ENCODE results near the gene EFCC1.
A peak's percentile ranks its signal among the peaks of the same experiment; 100 is the strongest.

The EFCC1 gene

DNA sequence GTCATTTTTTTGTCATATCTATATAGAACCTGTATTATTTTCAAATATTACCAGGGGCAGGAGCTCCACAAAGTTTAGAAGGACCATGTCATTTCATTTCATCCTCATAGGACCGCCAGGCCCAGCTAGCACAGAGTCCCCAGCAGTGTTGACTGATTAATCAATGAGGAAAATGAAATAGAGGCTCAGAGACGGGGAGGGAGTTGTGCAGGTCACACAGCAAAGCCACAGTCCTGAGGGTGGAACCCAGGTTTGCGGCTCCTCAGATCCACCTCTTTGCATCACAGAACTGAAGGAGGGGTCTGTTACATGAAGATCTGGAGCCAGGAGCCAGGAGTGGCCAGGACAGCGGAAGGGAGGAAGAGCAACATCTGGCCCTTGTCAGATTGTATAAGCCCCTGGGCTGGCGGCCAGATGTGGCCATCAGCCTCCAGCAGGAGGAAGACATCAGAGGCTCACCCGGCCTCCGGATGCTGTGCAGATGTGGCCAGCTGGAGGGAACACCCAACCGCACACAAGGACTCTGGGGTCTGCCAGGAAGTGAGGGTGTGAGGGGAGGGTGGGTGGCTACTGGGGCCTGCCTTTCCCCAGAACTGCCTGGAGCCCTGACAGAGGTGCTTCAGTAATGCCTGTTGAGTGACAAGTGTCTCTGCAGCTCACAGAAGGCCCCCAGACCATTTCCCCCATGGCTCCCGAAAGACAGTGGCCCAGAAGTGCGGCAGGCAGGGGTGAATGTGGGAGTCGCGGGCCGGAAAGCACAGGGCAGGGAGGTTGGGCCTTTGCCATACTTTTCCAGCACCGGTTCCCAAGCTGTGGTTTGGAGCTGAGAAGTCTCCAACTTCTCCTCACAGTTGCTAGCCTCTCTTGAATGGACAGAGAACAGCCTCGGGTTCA, 21.3 kb downstream of the EFCC1 start:
- Histone ChIP-seq H3K36me3 (ENCODE audit: insufficient read depth, low read length) (no peaks in the 10 kb centered on the region), H3K4me1 (ENCODE audit: control insufficient read depth, insufficient read depth, low read length, unreplicated experiment) (peaks cover 14% of the 10 kb centered on the region), H3K4me3 (ENCODE audit: low read depth, low read length) (no peak overlapping the region), H3K27ac (ENCODE audit: low read depth, low read length) (no peak overlapping the region), H2AFZ (ENCODE audit: low read length, unreplicated experiment) (no peak overlapping the region), H3K27me3 (ENCODE audit: insufficient read depth, low read length) (peaks cover 10% of the 10 kb centered on the region; the same call in 1 of the 2 replicates), H3K79me2 (ENCODE audit: control insufficient read depth, insufficient read depth, low read length, unreplicated experiment) (no peaks in the 10 kb centered on the region)

DNA sequence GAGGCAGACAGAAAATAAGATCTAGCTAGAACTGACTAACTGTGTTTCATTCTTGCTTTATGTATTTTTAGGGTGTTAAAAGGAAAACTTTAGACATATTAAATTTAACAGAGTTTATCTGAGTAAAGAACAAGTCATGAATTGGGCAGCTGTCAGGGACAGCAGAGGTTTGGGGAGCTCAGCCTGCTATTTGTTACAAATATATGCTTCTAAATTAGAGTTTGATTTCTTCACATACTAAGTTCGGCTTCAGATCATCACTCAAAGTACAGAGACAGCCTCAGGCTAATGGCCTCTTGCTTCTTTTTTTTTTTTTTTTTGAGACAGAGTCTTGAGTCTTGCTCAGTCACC, 21.9 kb downstream of the EFCC1 start:
- no peak overlapping the region for H3K27ac ChIP-seq (ENCODE audit: low read depth, low read length)
- no peaks in the 10 kb centered on the region for H3K79me2 ChIP-seq (ENCODE audit: control insufficient read depth, insufficient read depth, low read length, unreplicated experiment)
- H3K4me3 ChIP-seq (ENCODE audit: low read depth, low read length): no peak overlapping the region
- no peaks in the 10 kb centered on the region for H3K36me3 ChIP-seq (ENCODE audit: insufficient read depth, low read length)
- no peak overlapping the region for H2AFZ ChIP-seq (ENCODE audit: low read length, unreplicated experiment)
- peaks cover 10% of the 10 kb centered on the region; the same call in 1 of the 2 replicates for H3K27me3 ChIP-seq (ENCODE audit: insufficient read depth, low read length)
- H3K4me1 ChIP-seq (ENCODE audit: control insufficient read depth, insufficient read depth, low read length, unreplicated experiment): peaks cover 14% of the 10 kb centered on the region

DNA sequence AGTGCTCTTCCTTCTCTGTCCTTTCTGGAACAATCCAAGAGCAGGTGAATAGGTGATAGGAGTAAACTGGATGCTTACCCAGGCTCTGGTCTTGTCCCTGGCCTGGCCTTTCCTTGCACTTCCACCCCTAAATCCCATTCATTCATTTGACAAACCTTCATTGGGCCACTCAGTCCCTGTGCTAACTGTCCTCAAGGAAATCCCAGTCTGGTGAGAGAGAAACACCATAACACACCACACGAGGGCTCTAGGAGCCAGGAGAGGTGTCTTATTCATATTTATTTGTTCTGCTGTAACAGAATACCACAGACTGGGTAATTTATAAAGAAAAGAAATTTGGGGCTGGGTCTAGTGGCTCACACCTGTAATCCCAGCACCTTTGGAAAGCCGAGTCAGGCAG, 22.8 kb downstream of the EFCC1 start:
- Histone ChIP-seq H3K4me1 (ENCODE audit: control insufficient read depth, insufficient read depth, low read length, unreplicated experiment) (peaks cover 14% of the 10 kb centered on the region), H3K27ac (ENCODE audit: low read depth, low read length) (no peak overlapping the region)

DNA sequence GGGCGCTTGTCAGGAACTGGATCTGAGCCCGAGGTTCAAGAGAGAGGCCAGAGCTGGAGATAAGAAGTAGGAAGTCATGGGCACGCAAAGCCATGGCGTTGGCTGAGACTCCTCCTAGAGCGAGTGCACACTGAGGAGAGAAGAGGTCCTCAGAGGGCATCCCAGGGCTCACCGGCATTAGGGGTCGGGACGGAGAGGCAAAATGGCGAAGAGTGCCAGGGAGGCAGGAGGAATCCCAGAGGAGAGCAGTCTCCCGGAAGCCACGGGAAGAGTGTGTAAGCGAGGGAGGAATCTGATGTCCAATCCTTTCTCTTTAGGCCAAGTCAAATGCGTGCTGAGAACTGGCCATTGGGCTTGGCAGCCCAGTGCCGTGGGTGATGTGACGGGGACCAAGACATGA, 24.0 kb downstream of the EFCC1 start:
- peaks cover 11% of the 10 kb centered on the region; the same call in 1 of the 2 replicates for H3K27me3 ChIP-seq (ENCODE audit: insufficient read depth, low read length)
- H3K27ac ChIP-seq (ENCODE audit: low read depth, low read length): no peak overlapping the region
- H3K4me1 ChIP-seq (ENCODE audit: control insufficient read depth, insufficient read depth, low read length, unreplicated experiment): peaks cover 14% of the 10 kb centered on the region
- H3K4me3 ChIP-seq (ENCODE audit: low read depth, low read length): no peak overlapping the region
- H3K79me2 ChIP-seq (ENCODE audit: control insufficient read depth, insufficient read depth, low read length, unreplicated experiment): no peaks in the 10 kb centered on the region
- H2AFZ ChIP-seq (ENCODE audit: low read length, unreplicated experiment): no peak overlapping the region
- no peaks in the 10 kb centered on the region for H3K36me3 ChIP-seq (ENCODE audit: insufficient read depth, low read length)

More for the DNA sequence above, 22.8 kb downstream of the EFCC1 start:
- no peak overlapping the region for H3K4me3 ChIP-seq (ENCODE audit: low read depth, low read length)
- H2AFZ ChIP-seq (ENCODE audit: low read length, unreplicated experiment): no peak overlapping the region
- peaks cover 10% of the 10 kb centered on the region; the same call in 1 of the 2 replicates for H3K27me3 ChIP-seq (ENCODE audit: insufficient read depth, low read length)
- no peaks in the 10 kb centered on the region for H3K36me3 ChIP-seq (ENCODE audit: insufficient read depth, low read length)
- H3K79me2 ChIP-seq (ENCODE audit: control insufficient read depth, insufficient read depth, low read length, unreplicated experiment): no peaks in the 10 kb centered on the region

DNA sequence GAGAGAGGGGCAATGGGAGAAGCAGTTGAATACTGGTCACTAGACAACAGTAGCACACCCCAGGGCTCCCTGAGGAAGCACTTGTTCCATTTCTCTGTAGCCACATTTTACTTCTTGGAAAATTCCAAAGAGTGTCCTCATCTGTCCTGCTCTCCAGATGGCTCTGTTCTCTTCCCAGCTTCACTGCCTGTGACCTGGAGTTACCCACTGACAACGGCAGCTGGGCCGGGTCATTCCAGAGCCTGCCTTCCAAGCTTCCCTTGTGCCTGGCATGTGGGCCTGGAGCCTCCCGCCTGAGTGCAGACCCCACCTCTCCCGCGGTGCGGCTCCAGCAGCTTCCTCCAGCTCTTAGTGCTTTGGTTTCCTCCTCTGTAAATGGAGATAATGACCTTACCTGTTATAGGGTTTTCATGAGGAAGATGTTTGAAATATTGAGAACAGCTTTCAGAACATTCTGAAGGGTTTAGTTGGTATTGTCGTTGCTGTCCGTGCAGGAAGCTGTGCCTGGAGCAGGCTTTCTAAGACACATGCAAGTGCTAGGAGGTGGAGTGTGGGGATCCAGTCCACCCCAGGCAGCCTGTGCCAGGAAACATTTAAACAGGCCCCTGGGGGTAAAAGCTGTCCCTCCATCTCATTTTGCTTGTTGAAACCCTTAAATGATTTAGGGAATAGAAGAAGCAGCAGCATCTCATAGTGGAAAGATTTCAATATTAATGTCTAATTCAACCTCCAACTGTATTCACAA, 24.8 kb downstream of the EFCC1 start:
- H3K4me1 ChIP-seq (ENCODE audit: control insufficient read depth, insufficient read depth, low read length, unreplicated experiment): peaks cover 12% of the 10 kb centered on the region
- H3K27me3 ChIP-seq (ENCODE audit: insufficient read depth, low read length): peaks cover 13% of the 10 kb centered on the region; the same call in 1 of the 2 replicates
- H3K79me2 ChIP-seq (ENCODE audit: control insufficient read depth, insufficient read depth, low read length, unreplicated experiment): no peaks in the 10 kb centered on the region
- H3K27ac ChIP-seq (ENCODE audit: low read depth, low read length): no peak overlapping the region
- no peaks in the 10 kb centered on the region for H3K36me3 ChIP-seq (ENCODE audit: insufficient read depth, low read length)
- no peak overlapping the region for H3K4me3 ChIP-seq (ENCODE audit: low read depth, low read length)
- H2AFZ ChIP-seq (ENCODE audit: low read length, unreplicated experiment): no peak overlapping the region

DNA sequence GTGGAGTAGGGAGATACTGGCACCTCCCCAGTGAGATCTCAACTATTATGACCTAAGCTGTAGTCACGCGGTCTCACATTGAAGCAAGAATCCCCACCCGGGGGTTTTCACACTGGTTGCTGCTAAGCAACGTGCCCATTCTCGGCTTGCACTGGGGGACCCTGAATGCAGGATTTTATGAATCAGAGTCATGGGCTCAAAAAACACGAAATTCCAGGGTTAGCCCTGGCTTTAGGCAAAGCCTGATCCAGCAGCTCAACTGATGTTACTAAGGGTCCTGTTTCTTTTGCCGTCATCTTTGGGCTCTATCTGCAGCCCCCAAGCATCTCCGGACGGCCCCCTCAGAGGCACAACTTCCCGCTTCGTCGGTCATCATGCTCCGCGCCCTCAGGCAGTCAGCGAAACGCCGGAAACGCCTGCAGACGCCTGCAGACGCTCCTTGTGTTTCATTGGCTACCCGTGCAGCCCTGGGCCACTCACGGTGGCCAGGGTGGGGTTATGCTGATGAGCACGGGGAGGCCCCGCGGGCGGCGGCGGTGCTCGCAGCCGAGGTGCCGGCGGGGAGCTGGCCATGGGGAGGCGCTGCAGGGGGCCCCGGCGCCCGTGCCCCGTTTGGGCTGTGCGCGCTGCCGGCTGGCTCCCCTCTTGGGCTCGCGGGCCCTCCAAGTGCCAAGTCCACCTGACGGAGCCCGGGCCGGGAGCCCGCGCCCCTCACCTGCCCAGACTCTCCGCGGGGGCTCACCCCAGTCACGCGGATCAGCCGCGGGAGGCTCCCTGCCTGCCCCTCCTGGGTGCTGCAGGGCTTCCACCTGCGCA, 25.8 kb downstream of the EFCC1 start:
- no peaks in the 10 kb centered on the region for H3K36me3 ChIP-seq (ENCODE audit: insufficient read depth, low read length)
- peak overlapping the region; percentile 74 for H3K4me3 ChIP-seq (ENCODE audit: low read depth, low read length)
- H2AFZ ChIP-seq (ENCODE audit: low read length, unreplicated experiment): peak overlapping the region; percentile 83
- H3K79me2 ChIP-seq (ENCODE audit: control insufficient read depth, insufficient read depth, low read length, unreplicated experiment): no peaks in the 10 kb centered on the region
- no peak overlapping the region for H3K27ac ChIP-seq (ENCODE audit: low read depth, low read length)
- H3K27me3 ChIP-seq (ENCODE audit: insufficient read depth, low read length): peaks cover 13% of the 10 kb centered on the region; the same call in 1 of the 2 replicates
- peaks cover 5% of the 10 kb centered on the region for H3K4me1 ChIP-seq (ENCODE audit: control insufficient read depth, insufficient read depth, low read length, unreplicated experiment)

DNA sequence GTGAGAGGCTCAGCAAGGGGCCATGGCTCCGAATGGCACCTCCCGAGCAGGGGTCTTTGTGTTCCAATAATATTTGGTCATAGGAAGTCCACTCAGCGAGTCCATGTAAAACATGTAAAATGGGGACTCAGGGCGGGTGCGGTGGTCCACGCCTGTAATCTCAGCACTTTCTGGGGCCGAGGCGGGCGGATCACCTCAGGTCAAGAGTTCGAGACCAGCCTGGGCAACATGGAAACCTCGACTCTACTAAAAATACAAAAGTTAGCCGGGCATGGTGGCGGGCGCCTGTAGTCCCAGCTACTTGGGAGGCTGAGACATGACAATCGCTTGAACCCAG, 26.4 kb downstream of the EFCC1 start:
- Histone ChIP-seq H3K4me3 (ENCODE audit: low read depth, low read length) (peak overlapping the region; percentile 74), H2AFZ (ENCODE audit: low read length, unreplicated experiment) (peak overlapping the region; percentile 72), H3K27ac (ENCODE audit: low read depth, low read length) (no peak overlapping the region), H3K4me1 (ENCODE audit: control insufficient read depth, insufficient read depth, low read length, unreplicated experiment) (peaks cover 5% of the 10 kb centered on the region), H3K27me3 (ENCODE audit: insufficient read depth, low read length) (peaks cover 13% of the 10 kb centered on the region; the same call in 1 of the 2 replicates), H3K79me2 (ENCODE audit: control insufficient read depth, insufficient read depth, low read length, unreplicated experiment) (no peaks in the 10 kb centered on the region), H3K36me3 (ENCODE audit: insufficient read depth, low read length) (no peaks in the 10 kb centered on the region)

DNA sequence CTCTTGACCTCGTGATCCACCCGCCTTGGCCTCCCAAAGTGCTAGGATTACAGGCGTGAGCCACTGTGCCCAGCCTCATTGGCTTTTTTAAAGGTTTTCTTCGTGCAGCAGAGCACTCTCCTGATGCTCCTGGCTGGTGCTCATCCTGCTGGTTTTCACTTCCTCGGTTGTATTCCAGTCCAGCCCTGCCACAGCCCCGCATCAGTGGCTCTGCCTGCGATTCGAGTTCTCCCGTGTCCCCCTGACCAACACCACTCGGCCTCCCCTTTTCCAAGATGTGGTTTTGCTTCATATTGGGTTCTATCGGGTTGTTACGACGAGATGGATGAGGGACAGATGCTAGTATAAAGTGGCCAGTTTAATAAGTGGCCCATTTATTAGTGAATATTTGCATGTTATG, 27.8 kb downstream of the EFCC1 start:
- Histone ChIP-seq H3K36me3 (ENCODE audit: insufficient read depth, low read length) (no peaks in the 10 kb centered on the region), H3K4me3 (ENCODE audit: low read depth, low read length) (no peak overlapping the region), H3K79me2 (ENCODE audit: control insufficient read depth, insufficient read depth, low read length, unreplicated experiment) (no peaks in the 10 kb centered on the region), H2AFZ (ENCODE audit: low read length, unreplicated experiment) (no peak overlapping the region), H3K27me3 (ENCODE audit: insufficient read depth, low read length) (peaks cover 13% of the 10 kb centered on the region; the same call in 1 of the 2 replicates), H3K4me1 (ENCODE audit: control insufficient read depth, insufficient read depth, low read length, unreplicated experiment) (peaks cover 5% of the 10 kb centered on the region), H3K27ac (ENCODE audit: low read depth, low read length) (no peak overlapping the region)

DNA sequence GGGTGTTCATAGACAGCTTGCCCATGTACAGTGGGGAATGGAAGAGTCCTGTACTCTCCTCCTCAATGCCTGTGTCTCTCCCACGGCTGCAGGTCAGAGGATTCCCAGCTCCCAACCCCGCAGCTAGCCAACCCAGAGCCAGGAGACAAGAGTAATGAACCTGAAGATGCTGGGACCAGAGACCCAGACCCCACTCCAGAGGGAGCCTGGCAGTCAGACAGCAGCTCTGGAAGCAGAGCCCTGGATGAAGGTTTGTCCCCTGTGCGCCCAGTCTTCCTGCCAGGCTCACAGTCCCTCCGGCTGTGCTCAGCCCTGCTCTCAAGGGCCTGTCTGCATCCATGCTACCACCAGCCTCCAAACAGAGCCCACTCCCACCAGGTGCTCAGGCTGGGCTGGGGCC, 29.5 kb downstream of the EFCC1 start:
- Histone ChIP-seq H3K4me3 (ENCODE audit: low read depth, low read length) (no peak overlapping the region), H3K27me3 (ENCODE audit: insufficient read depth, low read length) (peaks cover 13% of the 10 kb centered on the region; the same call in 1 of the 2 replicates), H3K4me1 (ENCODE audit: control insufficient read depth, insufficient read depth, low read length, unreplicated experiment) (peaks cover 5% of the 10 kb centered on the region), H3K36me3 (ENCODE audit: insufficient read depth, low read length) (no peaks in the 10 kb centered on the region), H3K79me2 (ENCODE audit: control insufficient read depth, insufficient read depth, low read length, unreplicated experiment) (no peaks in the 10 kb centered on the region), H3K27ac (ENCODE audit: low read depth, low read length) (no peak overlapping the region), H2AFZ (ENCODE audit: low read length, unreplicated experiment) (no peak overlapping the region)

DNA sequence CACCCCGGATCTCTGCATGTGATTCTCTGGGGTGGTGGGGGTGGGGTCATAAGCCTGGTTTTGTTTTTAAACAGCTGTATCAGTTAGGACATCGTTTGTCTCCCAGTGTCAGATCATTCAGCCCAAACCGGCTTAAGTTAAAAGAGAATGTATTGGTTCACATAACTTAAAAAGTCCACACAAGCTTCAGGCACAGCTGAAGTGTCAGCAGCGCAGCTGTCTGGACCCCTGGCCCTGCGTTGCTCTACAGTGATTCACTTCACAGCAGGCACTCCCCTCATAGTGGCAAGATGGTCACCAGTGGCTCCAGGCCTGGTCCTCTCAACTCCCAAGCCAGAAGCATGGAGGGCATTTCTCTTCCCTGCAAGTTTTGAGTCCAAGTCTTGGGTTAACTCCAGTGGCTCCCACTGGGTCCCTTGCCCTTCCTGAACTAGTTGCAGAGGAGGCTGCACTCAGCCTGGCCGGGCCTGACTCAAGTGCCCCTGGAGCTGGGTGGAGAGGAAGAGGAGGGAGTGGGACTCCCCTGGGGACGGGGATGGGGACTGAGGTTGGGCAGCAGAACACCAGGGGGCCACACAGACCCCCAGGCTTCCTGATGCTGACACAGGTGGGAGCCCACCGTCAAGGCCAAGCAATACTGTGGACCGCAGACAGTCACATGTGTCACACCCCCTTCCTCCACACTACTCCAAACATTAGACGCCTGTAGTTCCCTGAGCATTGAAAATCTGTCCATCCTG, 30.5 kb downstream of the EFCC1 start:
- H3K4me3 ChIP-seq (ENCODE audit: low read depth, low read length): no peak overlapping the region
- H3K4me1 ChIP-seq (ENCODE audit: control insufficient read depth, insufficient read depth, low read length, unreplicated experiment): peaks cover 2% of the 10 kb centered on the region
- H2AFZ ChIP-seq (ENCODE audit: low read length, unreplicated experiment): no peak overlapping the region
- peaks cover 3% of the 10 kb centered on the region; the same call in 1 of the 2 replicates for H3K27me3 ChIP-seq (ENCODE audit: insufficient read depth, low read length)
- H3K27ac ChIP-seq (ENCODE audit: low read depth, low read length): no peak overlapping the region
- H3K79me2 ChIP-seq (ENCODE audit: control insufficient read depth, insufficient read depth, low read length, unreplicated experiment): no peaks in the 10 kb centered on the region
- no peaks in the 10 kb centered on the region for H3K36me3 ChIP-seq (ENCODE audit: insufficient read depth, low read length)

All from ACC112 (cell line).